ENCODE data around the gene ZNF512.

ZNF512 gene

DNA sequence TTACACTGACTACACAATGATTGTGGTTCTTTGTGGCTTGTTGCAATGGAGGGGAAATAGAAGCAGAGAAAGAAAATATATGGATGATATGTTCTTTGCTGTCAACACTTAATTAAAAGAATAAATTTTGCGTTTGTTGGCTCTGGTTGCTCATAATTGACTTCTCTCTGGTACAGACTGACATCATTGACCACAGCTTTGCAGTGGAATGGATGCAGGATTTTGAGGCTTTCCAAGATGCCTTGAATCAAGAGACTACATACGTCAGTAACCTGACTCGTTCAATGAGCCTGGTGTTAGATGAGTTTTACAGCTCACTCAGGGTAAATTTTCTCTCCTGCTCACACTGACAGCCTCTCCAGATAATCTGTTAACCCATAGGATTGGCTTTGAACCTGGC lies 55.9 kb downstream of the ZNF512 start:
- no peak for DNase-seq

GRCh38 chr2:27640722-27641245 lies 57.9 kb downstream of the ZNF512 start:
- DNase-seq = no peak

DNA sequence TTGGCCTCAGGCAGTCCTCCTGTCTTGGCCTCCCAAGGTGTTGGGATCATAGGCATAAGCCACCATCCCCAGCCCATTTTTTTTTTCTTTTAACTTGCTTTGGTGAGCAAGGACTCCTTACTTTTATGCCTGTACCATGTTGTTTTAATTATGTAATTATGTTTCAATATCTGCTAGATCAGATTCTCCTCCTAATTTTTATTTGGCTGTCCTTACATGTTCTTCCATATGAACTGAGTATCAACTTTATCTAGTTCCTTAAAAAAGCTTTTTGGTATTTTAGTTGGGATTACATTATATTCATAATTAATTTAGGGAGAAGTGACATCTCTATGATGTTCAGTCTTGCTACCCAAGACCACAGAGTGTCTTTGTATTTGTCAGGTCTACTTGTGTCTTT lies 62.4 kb downstream of the ZNF512 start:
- no peak for DNase-seq

DNA sequence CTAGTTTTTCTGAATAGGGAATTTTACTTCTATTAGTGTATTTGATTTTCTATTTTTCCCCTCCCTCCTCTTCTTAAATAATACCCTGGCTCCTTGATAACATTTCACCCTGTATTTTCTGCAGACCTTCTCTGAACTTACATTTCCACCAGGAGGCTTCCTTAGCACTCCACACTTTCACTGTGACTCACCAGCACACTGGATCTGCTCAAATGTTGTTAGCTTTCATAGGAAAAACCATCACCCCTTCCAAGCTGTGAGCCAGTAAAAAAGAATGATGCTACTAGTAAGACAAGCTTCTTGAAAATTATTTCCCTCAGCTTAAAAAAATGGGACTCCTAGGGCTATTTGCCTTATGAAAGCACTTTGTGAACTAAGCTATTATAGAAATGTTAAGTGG lies 64.4 kb downstream of the ZNF512 start:
- no peak for DNase-seq

DNA sequence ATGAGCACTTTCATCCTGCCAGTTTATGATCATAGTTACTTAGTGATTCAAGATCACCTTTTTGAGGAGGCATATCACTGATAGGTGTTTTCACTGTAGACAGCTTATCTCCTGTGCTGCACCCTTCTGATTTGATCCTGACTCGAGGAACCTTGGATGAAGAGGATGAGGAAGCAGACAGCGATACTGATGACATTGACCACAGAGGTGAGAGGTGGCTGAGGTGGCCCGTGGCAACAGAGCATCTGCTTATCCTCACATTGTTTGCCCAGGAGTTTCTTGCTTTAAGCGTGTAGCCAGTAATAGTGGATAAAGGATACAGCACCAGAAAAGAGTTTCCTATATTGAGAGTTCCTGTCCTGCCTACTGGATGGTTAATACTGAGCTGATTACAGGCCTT lies 64.9 kb downstream of the ZNF512 start:
- no peak for DNase-seq

GRCh38 chr2:27651056-27651455 lies 68.2 kb downstream of the ZNF512 start:
- DNase-seq = no peak

DNA sequence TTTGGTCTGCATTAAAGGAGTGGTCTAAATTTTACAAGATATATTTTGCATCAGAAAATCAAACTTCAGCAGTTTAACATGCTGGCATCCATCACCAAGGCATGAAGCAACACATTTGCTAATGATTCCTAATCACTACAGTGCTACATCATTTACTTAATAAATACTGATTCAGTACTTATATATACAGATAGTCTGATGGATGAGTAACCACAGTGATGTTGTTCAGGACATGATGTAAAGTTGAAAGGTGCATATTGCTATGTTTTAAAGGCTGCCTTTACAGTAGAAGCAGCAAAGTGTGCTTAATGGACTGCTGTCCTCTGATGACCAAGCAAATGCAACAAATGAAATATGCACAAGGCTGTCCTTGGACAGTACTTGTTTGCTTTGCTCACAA lies 69.5 kb downstream of the ZNF512 start:
- no peak for DNase-seq

DNA sequence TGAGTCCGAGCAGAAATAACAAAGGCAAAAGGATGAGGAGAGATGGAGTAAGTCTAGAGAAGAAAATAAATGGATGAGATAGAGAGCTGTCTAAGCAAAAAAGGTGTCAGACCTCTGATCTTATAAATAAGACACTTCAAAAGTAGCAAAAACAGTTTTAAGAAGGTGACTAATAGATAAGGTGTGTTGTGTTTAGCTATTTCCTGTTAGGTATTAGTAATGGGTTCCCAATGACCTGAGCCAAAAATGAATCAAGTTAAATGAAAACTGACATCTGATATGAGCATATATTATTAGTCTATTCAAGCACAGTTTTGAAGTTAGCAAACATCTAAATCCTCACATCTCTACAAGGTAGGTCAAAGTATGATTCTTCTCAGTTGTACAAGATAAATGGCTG lies 69.9 kb downstream of the ZNF512 start:
- DNase-seq = no peak

DNA sequence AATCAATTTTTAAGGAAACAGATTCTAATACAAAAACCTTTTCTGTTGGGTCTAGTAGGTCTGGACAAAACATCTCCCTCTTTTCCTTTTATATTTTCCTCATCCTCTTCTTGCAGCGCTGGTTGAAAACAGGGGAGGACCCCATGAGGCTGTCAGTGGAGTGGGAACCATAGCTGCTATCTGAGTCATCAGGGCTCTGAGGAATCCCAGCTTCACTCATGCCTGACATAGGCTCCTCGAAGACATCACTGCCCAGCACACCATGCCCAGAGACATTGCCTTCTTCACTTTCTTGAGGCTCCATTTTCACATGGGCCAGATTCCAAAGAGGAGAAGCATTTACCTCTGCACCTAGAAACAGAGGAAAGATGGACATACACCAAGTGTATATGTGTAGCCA lies 70.6 kb downstream of the ZNF512 start:
- no peak for DNase-seq

DNA sequence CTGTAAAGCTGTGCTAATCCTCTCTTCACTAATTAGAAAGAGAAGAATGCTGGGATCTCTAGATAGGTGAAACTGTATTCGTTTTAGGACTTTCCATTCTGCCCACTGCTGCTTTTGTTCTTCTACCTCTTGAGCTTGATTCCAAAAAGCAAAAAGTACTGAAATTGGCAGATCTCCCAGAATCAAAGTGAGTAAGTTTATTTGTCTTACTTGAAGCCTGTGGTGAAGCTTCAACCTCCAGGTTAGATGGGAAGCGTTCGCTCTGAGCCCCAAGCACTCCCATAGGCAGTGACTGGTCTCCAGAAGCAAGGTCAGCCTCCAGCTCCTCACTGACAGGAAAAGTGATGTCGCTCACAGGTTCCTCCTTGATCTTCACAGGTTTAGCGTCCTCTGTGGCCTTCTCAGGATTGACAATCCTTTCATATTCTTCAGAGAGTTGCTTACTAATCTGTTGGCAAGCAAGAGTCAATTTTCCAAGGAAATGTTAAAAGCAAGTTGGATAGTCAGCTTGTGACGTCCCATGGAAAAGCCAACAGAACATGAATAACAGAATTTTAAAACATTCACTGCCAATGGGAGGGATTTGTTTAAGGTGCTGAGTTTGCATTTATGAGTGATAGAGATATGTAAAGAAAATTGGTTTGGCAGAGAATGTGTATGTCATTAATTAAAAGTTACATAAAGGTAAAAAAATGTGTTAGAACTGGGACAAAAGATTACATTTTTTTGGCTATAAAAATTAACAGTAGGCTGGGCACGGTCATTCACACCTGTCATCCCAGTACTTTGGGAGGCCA lies 72.5 kb downstream of the ZNF512 start:
- DNase-seq = no peak

DNA sequence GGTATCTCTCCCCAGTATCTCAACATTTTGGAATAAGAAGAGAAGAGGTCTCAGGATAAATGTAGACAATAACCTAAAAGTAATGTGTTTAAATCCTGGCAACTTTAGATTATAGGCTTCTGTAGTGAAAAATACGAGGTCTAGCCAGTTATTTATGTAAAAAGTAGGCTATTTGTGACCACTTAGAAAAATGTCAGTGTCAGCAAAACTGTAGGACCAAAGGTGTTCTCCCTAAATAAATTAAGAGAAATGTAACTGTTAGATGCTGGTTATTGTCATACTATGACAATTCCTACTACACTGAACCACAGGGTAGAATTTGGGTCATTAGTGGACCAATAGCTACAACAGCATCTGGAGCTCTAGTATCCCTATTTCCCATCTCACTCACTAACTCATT lies 78.5 kb downstream of the ZNF512 start:
- no peak for DNase-seq

DNA sequence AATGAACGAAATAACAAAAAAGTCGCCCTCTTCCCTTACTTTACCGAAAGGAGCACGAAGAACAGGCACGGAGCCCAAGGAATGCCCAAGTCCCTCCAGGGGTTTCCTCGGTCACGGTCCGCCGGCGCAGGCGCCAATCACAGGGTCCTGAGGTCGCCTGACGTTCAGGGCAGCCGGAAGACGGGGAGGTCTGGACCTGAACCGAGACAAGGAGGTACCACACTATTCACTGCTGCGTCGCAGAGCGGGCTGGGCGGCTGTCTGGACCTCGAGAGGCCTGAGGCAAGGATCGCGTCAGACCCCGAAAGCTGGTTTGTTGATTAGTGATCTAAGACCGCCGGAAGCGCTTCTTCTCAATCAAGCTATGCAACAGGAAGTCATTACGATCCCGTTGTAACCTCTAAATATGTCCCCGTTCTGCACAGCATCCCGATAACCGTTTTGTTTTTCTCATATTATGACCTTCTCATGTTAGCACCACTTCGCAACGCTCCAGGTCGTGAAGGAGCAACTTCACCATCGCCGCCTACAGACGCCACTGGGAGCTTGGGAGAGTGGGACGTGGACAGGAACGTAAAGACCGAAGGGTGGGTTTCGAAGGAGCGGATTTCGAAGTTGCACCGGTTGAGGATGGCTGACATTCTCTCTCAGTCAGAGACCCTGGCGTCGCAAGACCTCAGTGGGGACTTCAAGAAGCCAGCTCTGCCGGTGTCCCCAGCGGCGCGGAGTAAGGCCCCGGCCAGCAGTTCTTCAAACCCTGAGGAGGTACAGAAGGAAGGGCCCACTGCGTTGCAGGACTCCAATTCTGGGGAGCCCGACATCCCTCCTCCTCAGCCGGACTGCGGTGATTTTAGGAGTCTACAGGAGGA lies 80.7 kb downstream of the ZNF512 start, which contains the start of the genes SLC4A1AP and SUPT7L:
Gene SLC4A1AP, plus strand, starts transcription at position 605 of the 869 bp plus-strand sequence. Its CDS starts 26 bp downstream, at position 631.
Gene SUPT7L, minus strand, starts transcription at position 330 of the 869 bp plus-strand sequence. CDS start 1,422 bp downstream, outside the sequence.
- peak; percentile 75 to 81 for DNase-seq

DNA sequence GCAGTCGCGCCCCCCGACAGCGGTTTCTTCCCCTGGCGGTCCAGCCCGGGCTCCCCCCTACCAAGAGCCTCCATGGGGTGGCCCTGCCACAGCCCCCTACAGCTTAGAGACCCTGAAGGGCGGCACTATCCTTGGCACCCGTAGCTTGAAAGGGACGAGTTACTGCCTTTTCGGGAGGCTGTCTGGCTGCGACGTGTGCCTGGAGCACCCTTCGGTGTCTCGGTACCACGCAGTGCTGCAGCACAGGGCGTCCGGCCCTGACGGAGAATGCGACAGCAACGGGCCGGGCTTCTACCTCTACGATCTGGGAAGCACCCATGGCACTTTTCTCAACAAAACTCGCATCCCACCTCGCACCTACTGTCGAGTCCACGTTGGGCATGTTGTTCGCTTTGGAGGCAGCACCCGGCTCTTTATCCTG lies 81.3 kb downstream of the ZNF512 start:
- DNase-seq = no peak

GRCh38 chr2:27664622-27665363 lies 82.0 kb downstream of the ZNF512 start:
- DNase-seq = no peak

DNA sequence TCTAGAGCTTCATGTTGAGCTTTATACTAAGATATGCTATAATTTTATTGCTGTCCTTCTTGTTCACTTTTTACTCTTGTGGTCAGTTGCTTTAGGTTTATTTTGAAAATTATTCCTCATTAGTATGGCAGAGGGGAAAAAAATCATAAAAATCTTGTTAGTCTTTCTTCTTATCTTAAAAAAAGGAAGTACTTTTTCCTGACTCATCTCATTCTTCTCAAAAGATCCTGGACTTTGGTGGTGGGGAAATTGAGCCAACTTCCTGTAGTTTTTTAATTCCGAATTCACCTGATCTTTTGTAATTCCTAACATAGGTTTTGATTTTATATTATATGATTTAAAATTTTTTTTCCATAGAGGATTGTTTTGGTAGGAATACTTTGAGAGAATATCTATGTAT lies 84.6 kb downstream of the ZNF512 start:
- DNase-seq = no peak

DNA sequence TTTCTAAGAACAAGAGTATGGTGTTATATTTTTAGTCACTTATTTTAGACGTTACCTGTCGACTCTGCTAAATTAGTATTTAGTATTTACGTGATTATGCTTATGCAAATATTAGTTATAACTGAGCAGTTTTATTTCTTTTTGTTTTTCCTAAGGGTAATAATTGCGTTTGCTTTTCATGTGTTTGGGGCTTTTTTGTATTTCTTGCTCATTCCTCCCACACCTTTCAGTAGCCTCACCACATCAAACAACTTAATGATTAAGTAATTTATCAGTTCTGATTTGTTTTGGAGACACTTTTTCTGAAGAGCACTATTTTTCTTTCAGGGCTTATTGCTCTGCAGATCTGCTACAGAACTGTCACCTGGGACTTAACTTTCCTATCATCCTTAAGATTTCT lies 88.4 kb downstream of the ZNF512 start:
- no peak for DNase-seq

All from CD4-positive, alpha-beta T cell treated with Interleukin-1 beta for 1 hour (primary cell).